DND-41 (cell line): ENCODE measurements around the gene CDHR2.

ENCODE experiments used
- ATAC-seq: fragments of 200-7000 bp; cut with Tn5 transposase; 3 replicates; pipeline ENCODE4 v1.9.1; 2021; ENCODE audit warnings: low read depth; ENCODE audit not compliant: insufficient read depth
- DNase-seq: peaks from one replicate; pipeline ENCODE4 v3.0.0-alpha.2; 2020
- H2AFZ ChIP-seq: 2 replicates; pipeline ENCODE4 v1.6.0; 2012; ENCODE audit warnings: low read depth, low read length
- H3K27ac ChIP-seq: 2 replicates; pipeline ENCODE4 v1.5.1; 2012; ENCODE audit warnings: low read length, inconsistent platforms
- H3K27me3 ChIP-seq: fragments of 200-600 bp; sonication (generic); 2 replicates; pipeline ENCODE4 v1.6.0; 2012; ENCODE audit warnings: low read length, mild to moderate bottlenecking, inconsistent platforms; ENCODE audit not compliant: insufficient read depth, poor library complexity
- H3K36me3 ChIP-seq: 2 replicates; pipeline ENCODE4 v1.5.1; 2012; ENCODE audit warnings: low read length, inconsistent platforms; ENCODE audit not compliant: insufficient read depth
- H3K4me1 ChIP-seq: 2 replicates; pipeline ENCODE4 v1.5.1; 2012; ENCODE audit warnings: mild to moderate bottlenecking, low read length; ENCODE audit not compliant: insufficient read depth
- H3K4me2 ChIP-seq: 2 replicates; pipeline ENCODE4 v1.6.0; 2012; ENCODE audit warnings: mild to moderate bottlenecking, moderate library complexity, low read length, inconsistent platforms; ENCODE audit not compliant: insufficient read depth
- H3K4me3 ChIP-seq, 2 experiments: fragments of 200-600 bp in 1 of 2; shearing (Covaris generic) in 1 of 2; 2 replicates each; pipeline ENCODE4 v1.5.1; 2012 to 2016; ENCODE audit warnings: inconsistent platforms in 2 of 2, low read length in 2 of 2, mild to moderate bottlenecking in 2 of 2, low read depth in 1 of 2, moderate library complexity in 1 of 2
- H3K79me2 ChIP-seq: 2 replicates; pipeline ENCODE4 v1.6.0; 2012; ENCODE audit warnings: low read length, inconsistent platforms; ENCODE audit not compliant: insufficient read depth
- H3K9ac ChIP-seq: 2 replicates; pipeline ENCODE4 v1.6.0; 2012; ENCODE audit warnings: low read depth, mild to moderate bottlenecking, inconsistent platforms, low read length, moderate library complexity
- H3K9me3 ChIP-seq: 2 replicates; pipeline ENCODE4 v1.5.1; 2012; ENCODE audit warnings: low read length, moderate library complexity, mild to moderate bottlenecking, inconsistent platforms; ENCODE audit not compliant: insufficient read depth, severe bottlenecking
- H4K20me1 ChIP-seq: 2 replicates; pipeline ENCODE4 v1.6.0; 2012; ENCODE audit warnings: low read length; ENCODE audit not compliant: insufficient read depth
- EZH2 ChIP-seq: IDR thresholded peaks from 3 replicates; pipeline ENCODE4 v1.6.1; 2012; ENCODE audit warnings: borderline replicate concordance, low read depth, mild to moderate bottlenecking, moderate library complexity, low read length, inconsistent platforms; ENCODE audit not compliant: severe bottlenecking
- TF ChIP-seq, protein P1 (sequence below): IDR thresholded peaks from 2 replicates; pipeline ENCODE4 v1.5.1; 2012; ENCODE audit warnings: borderline replicate concordance, low read length, moderate library complexity, mild to moderate bottlenecking; ENCODE audit not compliant: poor library complexity, severe bottlenecking; ENCODE audit errors: extremely low read depth

The CDHR2 gene

GRCh38 chr5:176573564-176574296, 24.6 kb downstream of the CDHR2 start:
- no peak overlapping the region for H3K27ac ChIP-seq
- ATAC-seq (peak; percentile 94), DNase-seq (peak; percentile 69)
- H2AFZ ChIP-seq, result no peak overlapping the region
- H3K4me3 ChIP-seq, result no peak overlapping the region
- no peaks in the 10 kb centered on the region for H4K20me1 ChIP-seq
- no peak for TF ChIP-seq EZH2
- TF ChIP-seq, protein P1, sequence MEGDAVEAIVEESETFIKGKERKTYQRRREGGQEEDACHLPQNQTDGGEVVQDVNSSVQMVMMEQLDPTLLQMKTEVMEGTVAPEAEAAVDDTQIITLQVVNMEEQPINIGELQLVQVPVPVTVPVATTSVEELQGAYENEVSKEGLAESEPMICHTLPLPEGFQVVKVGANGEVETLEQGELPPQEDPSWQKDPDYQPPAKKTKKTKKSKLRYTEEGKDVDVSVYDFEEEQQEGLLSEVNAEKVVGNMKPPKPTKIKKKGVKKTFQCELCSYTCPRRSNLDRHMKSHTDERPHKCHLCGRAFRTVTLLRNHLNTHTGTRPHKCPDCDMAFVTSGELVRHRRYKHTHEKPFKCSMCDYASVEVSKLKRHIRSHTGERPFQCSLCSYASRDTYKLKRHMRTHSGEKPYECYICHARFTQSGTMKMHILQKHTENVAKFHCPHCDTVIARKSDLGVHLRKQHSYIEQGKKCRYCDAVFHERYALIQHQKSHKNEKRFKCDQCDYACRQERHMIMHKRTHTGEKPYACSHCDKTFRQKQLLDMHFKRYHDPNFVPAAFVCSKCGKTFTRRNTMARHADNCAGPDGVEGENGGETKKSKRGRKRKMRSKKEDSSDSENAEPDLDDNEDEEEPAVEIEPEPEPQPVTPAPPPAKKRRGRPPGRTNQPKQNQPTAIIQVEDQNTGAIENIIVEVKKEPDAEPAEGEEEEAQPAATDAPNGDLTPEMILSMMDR, result peak; percentile 88
- H3K79me2 ChIP-seq, result no peaks in the 10 kb centered on the region
- H3K4me2 ChIP-seq, result no peak overlapping the region
- peaks cover 6% of the 10 kb centered on the region for H3K27me3 ChIP-seq
- no peak overlapping the region for H3K9ac ChIP-seq
- no peaks in the 10 kb centered on the region for H3K36me3 ChIP-seq
- no peaks in the 10 kb centered on the region for H3K9me3 ChIP-seq
- no peaks in the 10 kb centered on the region for H3K4me1 ChIP-seq

GRCh38 chr5:176574297-176574591, 25.1 kb downstream of the CDHR2 start:
- Histone ChIP-seq H4K20me1 (no peaks in the 10 kb centered on the region), H3K9ac (no peak overlapping the region), H3K27me3 (peaks cover 6% of the 10 kb centered on the region), H3K79me2 (no peaks in the 10 kb centered on the region), H3K4me3 (no peak overlapping the region), H3K36me3 (no peaks in the 10 kb centered on the region), H2AFZ (no peak overlapping the region), H3K27ac (no peak overlapping the region), H3K9me3 (no peaks in the 10 kb centered on the region), H3K4me1 (no peaks in the 10 kb centered on the region), H3K4me2 (no peak overlapping the region)
- TF ChIP-seq EZH2, result no peak
- TF ChIP-seq, protein P1, result no peak
- DNase-seq, result no peak
- ATAC-seq, result 0 out of 3 replicates have a peak, but pooled peaks have one; percentile 15

DNA sequence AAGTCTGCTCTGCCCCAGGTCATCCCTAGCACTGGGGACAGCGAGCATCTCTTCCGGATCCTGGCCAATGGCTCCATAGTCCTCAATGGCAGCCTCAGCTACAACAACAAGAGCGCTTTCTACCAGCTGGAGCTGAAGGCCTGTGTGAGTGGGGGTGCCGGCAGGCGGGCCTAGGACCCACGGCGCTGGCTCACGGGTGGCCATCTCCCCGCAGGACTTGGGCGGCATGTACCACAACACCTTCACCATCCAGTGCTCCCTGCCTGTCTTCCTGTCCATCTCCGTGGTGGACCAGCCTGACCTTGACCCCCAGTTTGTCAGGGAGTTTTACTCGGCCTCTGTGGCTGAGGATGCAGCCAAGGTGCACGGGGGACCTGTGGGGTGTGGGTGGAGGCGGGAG, 25.9 kb downstream of the CDHR2 start:
- Histone ChIP-seq H3K9me3 (no peaks in the 10 kb centered on the region), H3K79me2 (no peaks in the 10 kb centered on the region), H2AFZ (no peak overlapping the region), H3K4me2 (no peak overlapping the region), H3K4me3 (no peak overlapping the region), H3K27ac (no peak overlapping the region), H3K4me1 (no peaks in the 10 kb centered on the region), H3K27me3 (peaks cover 4% of the 10 kb centered on the region), H4K20me1 (no peaks in the 10 kb centered on the region), H3K9ac (no peak overlapping the region), H3K36me3 (no peaks in the 10 kb centered on the region)
- DNase-seq, result no peak
- no peak for TF ChIP-seq EZH2
- TF ChIP-seq, protein P1, result no peak
- ATAC-seq, result no peak
